H1 (cell line): ENCODE results near the gene GDPD5.

Source experiments
- CREB1 ChIP-seq: IDR thresholded peaks from 2 replicates; pipeline ENCODE4 v1.6.1; 2012; ENCODE audit warnings: inconsistent platforms
- CTCF ChIP-seq, 3 experiments: IDR thresholded peaks; 1 replicate in 2 of 3; 2 replicates in 1 of 3; pipeline versions ENCODE4 v1.5.1 to v1.6.1; 2011; ENCODE audit warnings: low read length in 3 of 3, mild to moderate bottlenecking in 3 of 3, inconsistent platforms in 2 of 3, low read depth in 1 of 3, moderate library complexity in 1 of 3; ENCODE audit not compliant: insufficient read depth in 1 of 3; ENCODE audit errors: control extremely low read depth in 1 of 3
- E2F6 ChIP-seq: IDR thresholded peaks from 2 replicates; pipeline ENCODE4 v1.6.1; 2012; ENCODE audit warnings: inconsistent platforms
- EZH2 ChIP-seq: fragments of 200-600 bp; sonication (generic); IDR thresholded peaks from 2 replicates; pipeline ENCODE4 v1.7.1; 2012; ENCODE audit warnings: low read depth, mild to moderate bottlenecking, moderate library complexity, low read length, inconsistent platforms; ENCODE audit not compliant: severe bottlenecking
- GTF2F1 ChIP-seq: IDR thresholded peaks from 2 replicates; pipeline ENCODE4 v1.6.1; 2012; ENCODE audit warnings: low read depth, low read length, improper control_type of control experiment, borderline replicate concordance
- HDAC2 ChIP-seq, 2 experiments: fragments of 300-600 bp in 1 of 2; sonication (generic) in 1 of 2; IDR thresholded peaks; 2 replicates each; pipeline ENCODE4 v1.6.1; 2011 to 2012; ENCODE audit warnings: low read depth in 2 of 2, low read length in 2 of 2, mild to moderate bottlenecking in 2 of 2, moderate library complexity in 2 of 2, borderline replicate concordance in 1 of 2, inconsistent platforms in 1 of 2
- JUND ChIP-seq: IDR thresholded peaks from 2 replicates; pipeline ENCODE4 v1.6.1; 2011; ENCODE audit warnings: mild to moderate bottlenecking, improper control_type of control experiment, low read length
- KDM4A ChIP-seq: IDR thresholded peaks from one replicate; pipeline ENCODE4 v1.7.1; 2012; ENCODE audit warnings: low read depth, mild to moderate bottlenecking, moderate library complexity, low read length, inconsistent platforms; ENCODE audit not compliant: severe bottlenecking
- MAX ChIP-seq: IDR thresholded peaks from 2 replicates; pipeline ENCODE4 v1.6.1; 2012; ENCODE audit warnings: inconsistent platforms
- POLR2A ChIP-seq, 2 experiments: IDR thresholded peaks; 1 replicate in 1 of 2; 2 replicates in 1 of 2; pipeline ENCODE4 v1.6.1; 2011; ENCODE audit warnings: low read depth in 2 of 2, low read length in 2 of 2, mild to moderate bottlenecking in 2 of 2; ENCODE audit errors: control extremely low read depth in 1 of 2
- POLR2AphosphoS5 ChIP-seq: IDR thresholded peaks from 2 replicates; pipeline ENCODE4 v1.6.1; 2011; ENCODE audit warnings: low read depth, low read length
- SIRT6 ChIP-seq: IDR thresholded peaks from one replicate; pipeline ENCODE4 v1.7.1; 2012; ENCODE audit warnings: low read length, inconsistent platforms
- USF2 ChIP-seq: IDR thresholded peaks from 2 replicates; pipeline ENCODE4 v1.6.1; 2011; ENCODE audit warnings: low read length, improper control_type of control experiment

- TF ChIP-seq POLR2A (IDR thresholded peaks at IDR 0.05; ENCODE audit: control extremely low read depth in 1 of 2, low read depth in 2 of 2, low read length in 2 of 2) (no peak), E2F6 (no peak), JUND (no peak), CTCF (IDR thresholded peaks at IDR 0.05; ENCODE audit: control extremely low read depth in 1 of 3, insufficient read depth in 1 of 3, low read depth in 1 of 3, low read length in 3 of 3) (no peak), USF2 (no peak), HDAC2 (IDR thresholded peaks at IDR 0.05; ENCODE audit: borderline replicate concordance in 1 of 2, low read depth in 2 of 2, low read length in 2 of 2) (no peak), EZH2 (no peak), POLR2AphosphoS5 (no peak), MAX (no peak), KDM4A (no peak), CREB1 (no peak), SIRT6 (no peak), GTF2F1 (no peak)
These were observed 55.8 kb downstream of the GDPD5 start for GRCh38 chr11:75469785-75470405.
